Neural cell (in vitro differentiated cells): ENCODE measurements around the gene TSR3. TPM values are rescaled to one million over a fixed set of nuclear protein-coding genes. Genes with fewer than 3 reads are reported as not detected.

Experiments
- H2AFZ ChIP-seq: fragments of 200-600, 300-800 bp; sonication (generic), shearing (Covaris generic); 2 replicates; pipeline ENCODE4 v1.6.0; 2014; ENCODE audit warnings: low read depth, mild to moderate bottlenecking, antibody characterized with exemption, low read length, moderate library complexity
- H3F3A ChIP-seq: fragments of 200-600 bp; shearing (Covaris generic); 2 replicates; pipeline ENCODE4 v1.6.1; 2016; ENCODE audit warnings: mild to moderate bottlenecking, moderate library complexity, mixed read lengths, antibody characterized with exemption, low read length; ENCODE audit not compliant: insufficient read depth, poor library complexity, severe bottlenecking
- H3K27ac ChIP-seq: fragments of 200-600, 300-800 bp; sonication (generic), shearing (Covaris generic); 2 replicates; pipeline ENCODE4 v1.5.1; 2014; ENCODE audit warnings: mild to moderate bottlenecking, low read length, moderate library complexity
- H3K27me3 ChIP-seq: fragments of 300-800, 200-600 bp; sonication (generic), shearing (Covaris generic); 2 replicates; pipeline ENCODE4 v1.6.0; 2014; ENCODE audit warnings: mild to moderate bottlenecking, low read depth, low read length, moderate library complexity; ENCODE audit not compliant: insufficient read depth
- H3K36me3 ChIP-seq: fragments of 300-800, 200-600 bp; sonication (generic), shearing (Covaris generic); 2 replicates; pipeline ENCODE4 v1.5.1; 2014; ENCODE audit warnings: mild to moderate bottlenecking, antibody characterized with exemption, low read length, moderate library complexity; ENCODE audit not compliant: insufficient read depth
- H3K4me2 ChIP-seq: fragments of 300-800, 200-600 bp; sonication (generic), shearing (Covaris generic); 2 replicates; pipeline ENCODE4 v1.6.0; 2014; ENCODE audit warnings: mild to moderate bottlenecking, low read length
- H3K4me3 ChIP-seq: fragments of 300-800, 200-600 bp; sonication (generic), shearing (Covaris generic); 2 replicates; pipeline ENCODE4 v1.5.1; 2014; ENCODE audit warnings: mild to moderate bottlenecking, low read length, moderate library complexity
- H3K79me2 ChIP-seq: fragments of 200-600 bp; shearing (Covaris generic); replicated peaks from 2 replicates; pipeline ENCODE4 v1.6.0; 2014; ENCODE audit warnings: mild to moderate bottlenecking, low read length, moderate library complexity; ENCODE audit not compliant: insufficient read depth
- H3K9ac ChIP-seq: fragments of 300-800, 200-600 bp; sonication (generic), shearing (Covaris generic); 2 replicates; pipeline ENCODE4 v1.6.1; 2016; ENCODE audit warnings: mild to moderate bottlenecking, low read length, mixed read lengths
- H3K9me2 ChIP-seq: fragments of 200-600 bp; shearing (Covaris generic); 2 replicates; pipeline ENCODE4 v1.6.1; 2016; ENCODE audit warnings: mild to moderate bottlenecking, low read length, mixed read lengths; ENCODE audit not compliant: insufficient read depth
- H3K9me3 ChIP-seq: fragments of 200-600, 300-800 bp; sonication (generic), shearing (Covaris generic); 2 replicates; pipeline ENCODE4 v1.6.1; 2016; ENCODE audit warnings: mild to moderate bottlenecking, mixed run types, low read length, moderate library complexity, mixed read lengths
- H4K20me1 ChIP-seq: fragments of 200-600 bp; shearing (Covaris generic); 2 replicates; pipeline ENCODE4 v1.6.1; 2016; ENCODE audit warnings: mild to moderate bottlenecking, mixed run types; ENCODE audit not compliant: insufficient read depth
- CTCF ChIP-seq: fragments of 450-650 bp; IDR thresholded peaks from 2 replicates; pipeline ENCODE4 v1.5.1; 2014; ENCODE audit warnings: antibody characterized with exemption, mild to moderate bottlenecking, moderate library complexity; ENCODE audit not compliant: poor library complexity, severe bottlenecking
- EP300 ChIP-seq: fragments of 450-650 bp; conservative IDR thresholded peaks from 2 replicates; pipeline ENCODE4 v1.6.1; 2014; ENCODE audit warnings: antibody characterized with exemption, mild to moderate bottlenecking, moderate library complexity; ENCODE audit not compliant: poor library complexity, severe bottlenecking
- EZH2 ChIP-seq: fragments of 200-600, 300-800 bp; shearing (Covaris generic), sonication (generic); IDR thresholded peaks from 2 replicates; pipeline ENCODE4 v1.6.1; 2014; ENCODE audit warnings: antibody characterized with exemption, low read length, borderline replicate concordance, mild to moderate bottlenecking; ENCODE audit not compliant: insufficient read depth, poor library complexity, severe bottlenecking
- MXI1 ChIP-seq: fragments of 450-650 bp; conservative IDR thresholded peaks from 2 replicates; pipeline ENCODE4 v1.6.1; 2014; ENCODE audit warnings: antibody characterized with exemption, mild to moderate bottlenecking; ENCODE audit not compliant: poor library complexity, severe bottlenecking
- POLR2AphosphoS5 ChIP-seq: IDR thresholded peaks from 2 replicates; pipeline ENCODE4 v1.6.1; 2012
- RAD21 ChIP-seq: fragments of 450-650 bp; conservative IDR thresholded peaks from 2 replicates; pipeline ENCODE4 v1.6.1; 2014; ENCODE audit warnings: antibody characterized with exemption, mild to moderate bottlenecking, moderate library complexity
- REST ChIP-seq: IDR thresholded peaks from 2 replicates; pipeline ENCODE4 v1.6.1; 2012; ENCODE audit warnings: borderline replicate concordance
- SMC3 ChIP-seq: fragments of 450-650 bp; conservative IDR thresholded peaks from 2 replicates; pipeline ENCODE4 v1.6.1; 2014; ENCODE audit warnings: antibody characterized with exemption, mild to moderate bottlenecking, moderate library complexity; ENCODE audit not compliant: poor library complexity
- TAF1 ChIP-seq: IDR thresholded peaks from 2 replicates; pipeline ENCODE4 v1.6.1; 2012; ENCODE audit warnings: low read depth
- polyA plus RNA-seq: library from polyadenylated mRNA; depleted of rRNA; stranded (reverse); fragments of >200 nt; gene quantifications from 2 replicates; pipeline ENCODE4 v1.2.3, GENCODE V29; 2014

TSR3 gene
- polyA plus RNA-seq, 1 donor from 2014 or later, result 102 TPM

GRCh38 chr16:1327619-1327947 lies 24.1 kb downstream of the TSR3 start:
- no peak overlapping the region for H2AFZ ChIP-seq

GRCh38 chr16:1326946-1327618 lies 24.6 kb downstream of the TSR3 start:
- H3K4me3 ChIP-seq, result no peak overlapping the region
- no peaks in the 10 kb centered on the region for H3K9me2 ChIP-seq
- H2AFZ ChIP-seq, result no peak overlapping the region
- no peak overlapping the region for H3K4me2 ChIP-seq
- H3K27ac ChIP-seq, result no peak overlapping the region
- no peak overlapping the region for H3K9ac ChIP-seq
- peaks cover 10% of the 10 kb centered on the region for H3K27me3 ChIP-seq
- H3K9me3 ChIP-seq, result no peaks in the 10 kb centered on the region
- no peaks in the 10 kb centered on the region for H3K36me3 ChIP-seq
- no peaks in the 10 kb centered on the region for H3F3A ChIP-seq
- H4K20me1 ChIP-seq, result no peaks in the 10 kb centered on the region
- H3K79me2 ChIP-seq, result no peaks in the 10 kb centered on the region
- TF ChIP-seq TAF1 (no peak), SMC3 (no peak), EP300 (no peak), RAD21 (no peak), CTCF (no peak), EZH2 (no peak), MXI1 (no peak)

More at GRCh38 chr16:1327619-1327947, 24.1 kb downstream of the TSR3 start:
- no peaks in the 10 kb centered on the region for H3F3A ChIP-seq
- H3K27ac ChIP-seq, result no peak overlapping the region
- TF ChIP-seq RAD21, result no peak
- TF ChIP-seq EP300, result no peak
- TF ChIP-seq EZH2, result no peak
- TF ChIP-seq CTCF, result no peak
- TF ChIP-seq SMC3, result no peak
- no peak for TF ChIP-seq POLR2AphosphoS5
- no peak for TF ChIP-seq MXI1
- TF ChIP-seq TAF1, result no peak
- no peak for TF ChIP-seq REST
- H4K20me1 ChIP-seq, result no peaks in the 10 kb centered on the region
- H3K9ac ChIP-seq, result no peak overlapping the region
- no peaks in the 10 kb centered on the region for H3K36me3 ChIP-seq
- H3K4me3 ChIP-seq, result no peak overlapping the region
- peaks cover 15% of the 10 kb centered on the region for H3K27me3 ChIP-seq
- H3K9me2 ChIP-seq, result no peaks in the 10 kb centered on the region
- H3K9me3 ChIP-seq, result no peaks in the 10 kb centered on the region
- H3K79me2 ChIP-seq, result no peaks in the 10 kb centered on the region
- H3K4me2 ChIP-seq, result no peak overlapping the region
